Endodermal cell (in vitro differentiated cells): ENCODE results near the gene PALLD. TPM values are rescaled to one million over a fixed set of nuclear protein-coding genes. Genes with fewer than 3 reads are reported as not detected.

Experiments used
- DNase-seq: peaks from one replicate; pipeline ENCODE4 v3.0.0-alpha.2; 2017
- H3K27ac ChIP-seq: 2 replicates; pipeline ENCODE4 v1.5.1; 2013; ENCODE audit warnings: mild to moderate bottlenecking, low read depth, low read length, moderate library complexity
- H3K27me3 ChIP-seq: 2 replicates; pipeline ENCODE4 v1.6.1; 2013; ENCODE audit warnings: mild to moderate bottlenecking, low read length, moderate library complexity; ENCODE audit not compliant: insufficient read depth, control insufficient read depth, poor library complexity, severe bottlenecking
- H3K36me3 ChIP-seq: 2 replicates; pipeline ENCODE4 v1.7.0; 2013; ENCODE audit warnings: mild to moderate bottlenecking, low read length, moderate library complexity; ENCODE audit not compliant: control insufficient read depth, insufficient read depth
- H3K4me1 ChIP-seq: one replicate; pipeline ENCODE4 v1.7.0; 2013; ENCODE audit warnings: low read length; ENCODE audit not compliant: control insufficient read depth, insufficient read depth
- H3K4me3 ChIP-seq: 2 replicates; pipeline ENCODE4 v1.5.1; 2013; ENCODE audit warnings: mild to moderate bottlenecking, low read length, moderate library complexity
- H3K9ac ChIP-seq: 2 replicates; pipeline ENCODE4 v1.6.1; 2013; ENCODE audit warnings: mild to moderate bottlenecking, low read length, moderate library complexity; ENCODE audit not compliant: poor library complexity, severe bottlenecking; ENCODE audit errors: extremely low read depth
- H3K9me3 ChIP-seq: 2 replicates; pipeline ENCODE4 v1.6.1; 2013; ENCODE audit warnings: mild to moderate bottlenecking, low read length, moderate library complexity; ENCODE audit not compliant: control insufficient read depth
- H3K27ac Mint-ChIP-seq: 2 replicates; pipeline ENCODE4 v1.8.0; 2020; ENCODE audit warnings: mixed read lengths
- H3K27me3 Mint-ChIP-seq: 2 replicates; pipeline ENCODE4 v1.8.0; 2021; ENCODE audit warnings: mild to moderate bottlenecking, mixed read lengths; ENCODE audit not compliant: insufficient read depth
- H3K36me3 Mint-ChIP-seq: 2 replicates; pipeline ENCODE4 v1.8.0; 2020; ENCODE audit warnings: low read depth, mixed read lengths
- H3K4me1 Mint-ChIP-seq: 2 replicates; pipeline ENCODE4 v1.8.0; 2020; ENCODE audit warnings: mixed read lengths
- H3K4me3 Mint-ChIP-seq: 2 replicates; pipeline ENCODE4 v1.8.0; 2020; ENCODE audit warnings: mild to moderate bottlenecking, moderate library complexity, mixed read lengths
- H3K9me3 Mint-ChIP-seq: 2 replicates; pipeline ENCODE4 v1.8.0; 2020; ENCODE audit warnings: mild to moderate bottlenecking, mixed read lengths
- WGBS, 2 experiments: methylation state at CpG; one replicate each; pipeline versions ENCODE4 v1.1.5 to v1.1.7; 2013; ENCODE audit warnings: missing lambda C conversion rate in 2 of 2, mixed read lengths in 1 of 2; ENCODE audit not compliant: insufficient coverage in 1 of 2, insufficient read length in 1 of 2; 5-methylcytosine and 5-hydroxymethylcytosine counted together
- total RNA-seq, 2 donors: library from RNA; stranded (reverse); fragmentation: NEBNext Ultra II Directional in 1 of 2; extraction: Animal tissue kit (Norgen Biotek cat#: 25700) in 1 of 2; gene quantifications; 2 replicates in 1 of 2; 3 replicates in 1 of 2; pipeline ENCODE4 v1.2.1, GENCODE V29; 2021
- TF ChIP-seq, protein P1 (sequence below): fragments of 200-600 bp; sonication (generic); conservative IDR thresholded peaks from 2 replicates; pipeline ENCODE4 v1.5.0; 2021; ENCODE audit warnings: antibody characterized with exemption, mild to moderate bottlenecking

Gene PALLD
- total RNA-seq, 2 donors from 2014 or later = 51.8 to 86.7 TPM

DNA sequence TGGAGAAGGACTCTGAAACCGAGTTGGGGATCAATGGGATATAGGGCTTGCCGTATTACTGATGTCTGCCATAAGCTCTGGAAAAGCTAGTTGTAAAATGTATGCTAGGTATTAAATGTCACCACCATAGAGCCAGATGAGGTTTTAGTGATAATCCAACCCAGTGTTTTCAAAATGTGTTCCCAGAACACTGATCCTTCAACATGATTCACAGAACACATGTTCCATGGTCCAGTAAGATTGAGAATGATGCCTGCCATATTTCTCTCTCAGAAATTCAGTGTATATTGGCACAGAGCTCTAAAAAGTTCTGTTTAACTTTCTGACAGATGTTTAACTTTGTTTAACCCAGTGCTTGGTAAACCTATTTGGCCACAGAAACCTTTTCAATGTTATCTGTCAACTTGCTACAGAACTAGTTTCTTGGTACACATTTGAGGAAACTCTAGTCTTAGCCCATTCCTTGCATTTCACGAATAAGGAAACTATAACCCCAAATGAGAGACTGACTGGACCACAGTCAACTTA, 160.2 kb downstream of the PALLD start:
- H3K27me3 Mint-ChIP-seq = no peaks in the 10 kb centered on the region
- no peak overlapping the region for H3K9ac ChIP-seq
- H3K4me3 ChIP-seq = no peak overlapping the region
- TF ChIP-seq, protein P1, sequence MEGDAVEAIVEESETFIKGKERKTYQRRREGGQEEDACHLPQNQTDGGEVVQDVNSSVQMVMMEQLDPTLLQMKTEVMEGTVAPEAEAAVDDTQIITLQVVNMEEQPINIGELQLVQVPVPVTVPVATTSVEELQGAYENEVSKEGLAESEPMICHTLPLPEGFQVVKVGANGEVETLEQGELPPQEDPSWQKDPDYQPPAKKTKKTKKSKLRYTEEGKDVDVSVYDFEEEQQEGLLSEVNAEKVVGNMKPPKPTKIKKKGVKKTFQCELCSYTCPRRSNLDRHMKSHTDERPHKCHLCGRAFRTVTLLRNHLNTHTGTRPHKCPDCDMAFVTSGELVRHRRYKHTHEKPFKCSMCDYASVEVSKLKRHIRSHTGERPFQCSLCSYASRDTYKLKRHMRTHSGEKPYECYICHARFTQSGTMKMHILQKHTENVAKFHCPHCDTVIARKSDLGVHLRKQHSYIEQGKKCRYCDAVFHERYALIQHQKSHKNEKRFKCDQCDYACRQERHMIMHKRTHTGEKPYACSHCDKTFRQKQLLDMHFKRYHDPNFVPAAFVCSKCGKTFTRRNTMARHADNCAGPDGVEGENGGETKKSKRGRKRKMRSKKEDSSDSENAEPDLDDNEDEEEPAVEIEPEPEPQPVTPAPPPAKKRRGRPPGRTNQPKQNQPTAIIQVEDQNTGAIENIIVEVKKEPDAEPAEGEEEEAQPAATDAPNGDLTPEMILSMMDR = no peak
- H3K4me1 ChIP-seq = no peaks in the 10 kb centered on the region
- no peak overlapping the region for H3K27ac Mint-ChIP-seq
- H3K4me3 Mint-ChIP-seq = no peak overlapping the region
- no peak overlapping the region for H3K27ac ChIP-seq
- no peaks in the 10 kb centered on the region for H3K36me3 ChIP-seq
- H3K4me1 Mint-ChIP-seq = peaks cover 5% of the 10 kb centered on the region
- no peaks in the 10 kb centered on the region for H3K27me3 ChIP-seq
- DNase-seq = no peak
- H3K9me3 Mint-ChIP-seq = no peaks in the 10 kb centered on the region
- no peaks in the 10 kb centered on the region for H3K9me3 ChIP-seq
- no peaks in the 10 kb centered on the region for H3K36me3 Mint-ChIP-seq
- 83 to 92% methylated on average over 2 to 3 of the region's 3 CpGs for WGBS, 2 experiments

DNA sequence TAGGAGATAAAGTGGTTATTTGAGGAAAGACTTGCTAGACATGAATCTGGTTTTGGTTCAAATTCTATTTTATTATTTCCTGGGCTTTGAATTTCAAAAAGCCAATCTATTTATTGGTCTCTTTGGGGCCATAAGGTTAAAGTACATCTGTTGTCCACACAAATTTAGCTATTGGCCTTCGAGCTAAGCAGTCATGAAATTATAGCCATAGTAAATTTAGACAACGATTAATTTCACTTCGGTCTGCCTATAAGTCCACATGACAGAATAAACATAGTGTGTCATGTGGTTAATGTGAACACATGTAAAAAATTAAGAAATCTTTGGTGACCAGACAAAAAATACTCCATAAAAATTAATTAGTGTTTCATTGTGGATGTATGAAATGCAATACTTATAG, 161.9 kb downstream of the PALLD start:
- Histone ChIP-seq H3K4me3 (no peak overlapping the region), H3K36me3 (no peaks in the 10 kb centered on the region), H3K27ac (no peak overlapping the region), H3K9ac (no peak overlapping the region), H3K27me3 (no peaks in the 10 kb centered on the region), H3K9me3 (no peaks in the 10 kb centered on the region), H3K4me1 (no peaks in the 10 kb centered on the region)
- Mint-ChIP-seq H3K4me3 (no peak overlapping the region), H3K27ac (no peak overlapping the region), H3K4me1 (peaks cover 4% of the 10 kb centered on the region), H3K27me3 (no peaks in the 10 kb centered on the region), H3K9me3 (no peaks in the 10 kb centered on the region), H3K36me3 (no peaks in the 10 kb centered on the region)
- TF ChIP-seq, protein P1 = no peak
- WGBS, 2 experiments = 94% methylated on average over 3 of the region's 3 CpGs
- no peak for DNase-seq

DNA sequence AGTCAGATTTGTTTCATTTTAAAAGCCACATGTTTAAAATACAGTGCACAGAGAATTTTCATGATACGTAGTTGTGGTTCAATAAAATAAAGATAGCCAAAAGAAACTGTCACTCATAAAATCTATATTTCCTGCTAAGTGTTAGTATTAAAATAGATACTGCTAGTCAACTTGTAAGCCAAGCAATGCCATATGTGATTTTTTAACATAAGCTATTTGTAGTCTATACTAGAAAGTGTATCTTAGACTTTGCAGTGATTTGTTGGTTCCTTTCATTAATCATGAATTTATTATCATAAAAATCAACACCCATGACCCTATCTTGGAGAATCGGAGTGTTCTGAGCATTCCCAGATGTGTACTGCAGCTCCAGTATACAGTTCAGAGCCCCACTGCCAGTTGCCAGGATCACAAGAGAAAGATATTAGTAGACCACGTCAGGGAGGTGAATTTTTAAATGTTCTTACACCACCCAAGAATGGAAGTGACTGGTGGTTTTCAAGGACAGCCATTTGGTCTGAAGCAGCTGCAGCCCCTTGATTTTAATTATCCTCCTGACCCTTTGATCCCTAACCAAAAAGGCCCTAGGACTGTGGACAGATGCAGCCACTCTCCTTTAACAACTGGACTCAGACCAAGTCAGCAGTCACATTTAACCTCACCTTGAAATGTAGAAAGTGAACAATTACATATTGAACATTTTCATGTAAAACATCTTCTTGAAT, 163.1 kb downstream of the PALLD start:
- H3K4me1 ChIP-seq = no peaks in the 10 kb centered on the region
- no peak overlapping the region for H3K27ac ChIP-seq
- no peak overlapping the region for H3K9ac ChIP-seq
- no peaks in the 10 kb centered on the region for H3K27me3 ChIP-seq
- Mint-ChIP-seq H3K4me1 (no peaks in the 10 kb centered on the region), H3K36me3 (no peaks in the 10 kb centered on the region), H3K27me3 (no peaks in the 10 kb centered on the region), H3K9me3 (no peaks in the 10 kb centered on the region), H3K27ac (no peak overlapping the region), H3K4me3 (no peak overlapping the region)
- DNase-seq = no peak
- H3K36me3 ChIP-seq = no peaks in the 10 kb centered on the region
- TF ChIP-seq, protein P1 = no peak
- H3K9me3 ChIP-seq = no peaks in the 10 kb centered on the region
- no peak overlapping the region for H3K4me3 ChIP-seq
- 81 to 86% methylated on average over 1 to 3 of the region's 3 CpGs for WGBS, 2 experiments
